H1 (cell line): Measurements from ENCODE around the gene ENPP4. TPM values are rescaled to one million over a fixed set of nuclear protein-coding genes. Genes with fewer than 3 reads are reported as not detected.

Experiments
- CHD2 ChIP-seq: IDR thresholded peaks from 2 replicates; pipeline ENCODE4 v1.6.1; 2012; ENCODE audit warnings: low read length, improper control_type of control experiment
- CHD7 ChIP-seq: fragments of 300-600 bp; sonication (generic); IDR thresholded peaks from 2 replicates; pipeline ENCODE4 v1.7.1; 2012; ENCODE audit warnings: low read length, moderate library complexity, mild to moderate bottlenecking, inconsistent platforms; ENCODE audit not compliant: insufficient replicate concordance
- JUND ChIP-seq: IDR thresholded peaks from 2 replicates; pipeline ENCODE4 v1.6.1; 2011; ENCODE audit warnings: mild to moderate bottlenecking, improper control_type of control experiment, low read length
- NRF1 ChIP-seq: IDR thresholded peaks from 2 replicates; pipeline ENCODE4 v1.6.1; 2011; ENCODE audit warnings: mild to moderate bottlenecking, low read depth, low read length, improper control_type of control experiment
- POLR2A ChIP-seq, 2 experiments: IDR thresholded peaks; 1 replicate in 1 of 2; 2 replicates in 1 of 2; pipeline ENCODE4 v1.6.1; 2011; ENCODE audit warnings: low read depth in 2 of 2, low read length in 2 of 2, mild to moderate bottlenecking in 2 of 2; ENCODE audit errors: control extremely low read depth in 1 of 2
- RBBP5 ChIP-seq: IDR thresholded peaks from 2 replicates; pipeline ENCODE4 v1.7.1; 2012; ENCODE audit warnings: low read depth, mild to moderate bottlenecking, inconsistent platforms, low read length, moderate library complexity, borderline replicate concordance
- RFX5 ChIP-seq: IDR thresholded peaks from 2 replicates; pipeline ENCODE4 v1.6.1; 2011; ENCODE audit warnings: low read depth, low read length, improper control_type of control experiment, borderline replicate concordance
- RXRA ChIP-seq: IDR thresholded peaks from 2 replicates; pipeline ENCODE4 v1.6.1; 2011; ENCODE audit warnings: low read depth, mild to moderate bottlenecking, low read length, moderate library complexity; ENCODE audit not compliant: insufficient read depth
- SUZ12 ChIP-seq: fragments of 200-600 bp; sonication (generic); IDR thresholded peaks from 2 replicates; pipeline ENCODE4 v1.6.1; 2012; ENCODE audit warnings: mild to moderate bottlenecking, inconsistent platforms, low read length, moderate library complexity, mixed read lengths
- polyA plus RNA-seq, 7 experiments: library from polyadenylated mRNA; depleted of rRNA in 3 of 7; stranded (reverse) in 5 of 7; unstranded in 2 of 7; fragments of >200 nt in 5 of 7; fragments of 200-250 nt in 2 of 7; gene quantifications; 1 replicate in 5 of 7; 2 replicates in 1 of 7; 4 replicates in 1 of 7; pipeline versions ENCODE4 v1.2.1 to v1.2.3, GENCODE V29; 2011 to 2013; ENCODE audit warnings: missing spikeins in 2 of 7, mixed read lengths in 2 of 7
- total RNA-seq: library from RNA; stranded (reverse); fragmentation: NEBNext Ultra II Directional; extraction: Animal tissue kit (Norgen Biotek cat#: 25700); gene quantifications from 2 replicates; pipeline ENCODE4 v1.2.1, GENCODE V29; 2021

ENPP4 gene
- total and polyA plus RNA-seq, 2 of the 8 experiments (the other 6 are each of a cell fraction or from before 2014, with no cell fraction given) = 2.0 to 4.4 TPM

- TF ChIP-seq CHD7 (no peak), RBBP5 (no peak), RFX5 (no peak), RXRA (no peak), POLR2A (IDR thresholded peaks at IDR 0.05; ENCODE audit: control extremely low read depth in 1 of 2, low read depth in 2 of 2, low read length in 2 of 2) (no peak), NRF1 (no peak), CHD2 (no peak), JUND (no peak), SUZ12 (no peak)
Observed at GRCh38 chr6:46099952-46100351, 29.8 kb upstream of the ENPP4 start (continued).
